GM21737 (cell line): Measurements from ENCODE around the gene LAMC1.
A peak's percentile ranks its signal among the peaks of the same experiment; 100 is the strongest.

Experiments used
- ATAC-seq: cut with Tn5 transposase; IDR thresholded peaks from one replicate; pipeline ENCODE4 v1.9.1; 2021; ENCODE audit warnings: mild to moderate bottlenecking, moderate library complexity; ENCODE audit not compliant: unreplicated experiment

LAMC1 gene

GRCh38 chr1:183023146-183023600 lies at the start of gene LAMC1:
Gene LAMC1, plus strand, starts transcription at chr1:183023420. Its CDS starts 297 bp downstream, at chr1:183023717.
- peak; percentile 29 for ATAC-seq

DNA sequence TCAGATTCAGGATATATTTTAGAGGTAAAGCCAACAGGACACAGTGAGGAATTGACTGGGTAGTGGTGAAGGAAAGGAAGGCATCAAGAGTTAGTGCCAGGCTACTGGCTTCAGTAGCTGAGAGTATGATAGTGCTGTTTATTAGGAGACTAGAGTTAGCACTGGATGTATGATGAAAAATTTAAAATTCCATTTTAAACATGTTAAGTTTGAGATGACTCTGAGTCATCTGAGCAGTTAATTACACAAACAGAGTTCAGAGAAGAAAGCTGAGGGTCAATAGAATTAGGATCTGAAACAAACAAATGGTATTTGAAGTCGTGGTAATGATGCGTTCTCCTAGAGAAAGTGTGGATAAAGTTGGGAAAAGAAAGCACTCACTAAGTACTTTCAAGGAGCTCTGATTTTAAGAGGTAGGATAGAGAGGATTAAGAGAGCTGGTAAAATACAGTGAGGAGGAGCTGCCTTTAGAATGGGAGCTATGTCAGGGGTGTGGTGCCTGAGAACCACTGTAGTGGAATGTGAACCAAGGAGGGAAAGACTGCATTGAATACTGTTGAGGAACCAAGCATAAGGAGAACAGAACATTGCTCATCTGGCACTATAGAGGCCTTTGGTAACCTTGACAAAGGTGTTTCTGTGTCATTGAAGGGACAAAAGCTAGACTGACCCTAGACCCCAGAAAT lies 48.6 kb upstream of the LAMC1 start:
- ATAC-seq: no peak

GRCh38 chr1:182977480-182977879 lies 45.7 kb upstream of the LAMC1 start:
- no peak for ATAC-seq

GRCh38 chr1:182978151-182978853 lies 44.9 kb upstream of the LAMC1 start:
- no peak for ATAC-seq

- no peak for ATAC-seq
Measured at GRCh38 chr1:182984138-182984537, 39.1 kb upstream of the LAMC1 start.

- no peak for ATAC-seq
Measured at GRCh38 chr1:182984621-182985020, 38.6 kb upstream of the LAMC1 start.

DNA sequence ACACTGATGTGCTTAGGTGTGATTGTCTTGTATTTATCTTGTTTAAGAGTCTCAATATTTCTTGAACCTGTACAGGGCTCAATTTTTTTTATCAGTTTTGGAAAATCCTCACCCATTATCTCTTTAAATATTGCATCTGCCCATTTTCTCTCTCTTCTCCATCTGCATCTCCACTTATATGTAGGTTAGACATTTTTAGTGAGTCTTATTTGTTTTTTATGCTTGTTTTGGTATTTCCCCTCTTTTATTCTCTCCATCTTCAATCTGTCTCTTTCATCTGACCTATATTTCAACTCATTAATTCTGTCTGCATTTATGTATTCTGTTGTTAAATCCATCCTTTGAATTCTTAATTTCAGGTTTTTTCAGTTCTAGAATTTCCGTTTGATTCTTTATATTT lies 37.3 kb upstream of the LAMC1 start:
- no peak for ATAC-seq

GRCh38 chr1:182990413-182991144 lies 32.6 kb upstream of the LAMC1 start:
- no peak for ATAC-seq

GRCh38 chr1:182993746-182994145 lies 29.5 kb upstream of the LAMC1 start:
- ATAC-seq: no peak

- ATAC-seq: no peak
Measured at GRCh38 chr1:182995894-182996293, 27.3 kb upstream of the LAMC1 start.

DNA sequence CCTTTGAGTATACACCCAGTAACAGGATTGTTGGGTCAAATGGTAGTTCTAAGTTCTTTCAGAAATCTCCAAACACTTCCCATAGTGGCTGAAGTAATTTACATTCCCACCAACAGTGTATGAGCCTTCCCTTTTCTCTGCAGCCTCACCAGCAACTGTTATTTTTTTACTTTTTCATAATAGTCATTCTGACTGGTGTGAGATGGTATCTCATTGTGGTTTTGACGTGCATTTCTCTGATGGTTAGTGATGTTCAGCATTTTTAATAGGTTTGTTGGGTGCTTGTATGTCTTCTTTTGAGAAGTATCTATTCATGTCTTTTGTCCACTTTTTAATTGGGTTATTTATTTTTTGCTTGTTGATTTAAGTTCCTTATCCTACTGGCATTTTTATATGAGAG lies 26.4 kb upstream of the LAMC1 start:
- ATAC-seq: no peak

DNA sequence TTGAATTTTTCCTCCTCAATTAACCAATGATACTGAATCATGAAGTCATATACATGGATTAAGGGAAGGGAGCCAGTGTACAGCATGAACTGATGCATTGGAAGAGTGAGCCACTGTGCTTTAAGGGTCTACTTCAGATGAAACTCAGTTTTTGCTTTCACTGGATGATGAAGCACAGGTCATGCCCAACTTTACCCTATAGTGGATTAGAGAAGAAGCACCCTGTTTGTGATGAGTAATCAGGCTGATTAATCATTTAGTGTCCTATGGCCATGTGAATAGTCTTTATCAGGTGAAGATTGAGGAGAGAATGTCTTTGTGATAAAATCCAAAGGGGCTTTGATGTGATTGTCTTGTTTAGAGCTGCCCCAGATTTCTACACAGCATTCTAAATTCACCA lies 24.7 kb upstream of the LAMC1 start:
- no peak for ATAC-seq

GRCh38 chr1:183000167-183000962 lies 22.9 kb upstream of the LAMC1 start:
- ATAC-seq: no peak

GRCh38 chr1:183002267-183002666 lies 21.0 kb upstream of the LAMC1 start:
- no peak for ATAC-seq

- no peak for ATAC-seq
Measured at GRCh38 chr1:183002797-183003196, 20.4 kb upstream of the LAMC1 start.

- ATAC-seq: no peak
Measured at GRCh38 chr1:183003203-183003602, 20.0 kb upstream of the LAMC1 start.

- no peak for ATAC-seq
Measured at GRCh38 chr1:183004141-183004540, 19.1 kb upstream of the LAMC1 start.

DNA sequence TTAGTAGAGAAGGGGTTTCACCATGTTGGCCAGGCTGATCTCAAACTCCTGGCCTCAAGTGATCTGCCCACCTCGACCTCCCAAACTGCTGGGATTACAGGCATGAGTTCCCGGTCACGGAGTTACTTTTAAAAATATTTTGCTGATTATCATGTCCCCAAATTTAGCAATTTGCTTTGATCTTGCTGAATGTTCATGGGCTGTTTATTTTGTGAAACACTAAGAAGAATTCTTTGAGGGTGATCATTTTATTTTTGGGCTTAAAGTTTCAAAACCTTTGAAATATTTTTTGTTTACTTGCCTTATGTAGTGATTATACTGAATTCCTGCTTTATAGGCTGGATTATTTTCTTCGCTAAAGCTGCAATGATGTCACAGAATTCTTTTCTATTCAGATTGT lies 11.4 kb upstream of the LAMC1 start:
- ATAC-seq: no peak

DNA sequence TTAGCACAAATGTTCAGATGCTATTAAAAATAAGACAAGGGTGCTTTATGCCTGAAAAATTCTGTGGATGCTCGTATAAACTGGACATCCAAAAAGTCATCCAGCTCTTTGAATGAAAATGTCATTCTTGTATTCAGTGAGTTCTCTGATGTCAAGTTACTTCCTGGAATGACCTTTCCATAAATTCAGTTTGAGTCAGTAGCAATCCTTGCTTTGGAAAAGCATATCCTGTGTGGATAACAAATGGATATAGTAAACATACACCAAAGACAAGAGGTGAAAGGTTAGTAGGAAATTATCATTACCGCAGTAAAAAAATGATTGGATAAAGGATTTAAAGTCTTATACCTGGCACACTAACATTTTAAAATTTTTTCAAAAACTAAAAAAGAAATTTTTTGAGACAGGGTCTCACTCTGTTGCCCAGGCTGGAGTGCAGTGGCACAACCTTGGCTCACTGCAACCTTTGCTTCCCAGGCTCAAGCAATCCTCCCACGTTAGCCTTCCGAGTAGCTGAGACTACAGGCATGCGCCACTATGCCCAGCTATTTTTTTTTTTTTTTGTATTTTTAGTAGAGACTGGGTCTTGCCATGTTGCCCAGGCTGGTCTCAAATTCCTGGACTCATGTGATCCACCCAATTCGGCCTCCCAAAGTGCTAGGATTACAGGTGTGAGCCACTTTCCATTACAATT lies 10.8 kb upstream of the LAMC1 start:
- no peak for ATAC-seq

DNA sequence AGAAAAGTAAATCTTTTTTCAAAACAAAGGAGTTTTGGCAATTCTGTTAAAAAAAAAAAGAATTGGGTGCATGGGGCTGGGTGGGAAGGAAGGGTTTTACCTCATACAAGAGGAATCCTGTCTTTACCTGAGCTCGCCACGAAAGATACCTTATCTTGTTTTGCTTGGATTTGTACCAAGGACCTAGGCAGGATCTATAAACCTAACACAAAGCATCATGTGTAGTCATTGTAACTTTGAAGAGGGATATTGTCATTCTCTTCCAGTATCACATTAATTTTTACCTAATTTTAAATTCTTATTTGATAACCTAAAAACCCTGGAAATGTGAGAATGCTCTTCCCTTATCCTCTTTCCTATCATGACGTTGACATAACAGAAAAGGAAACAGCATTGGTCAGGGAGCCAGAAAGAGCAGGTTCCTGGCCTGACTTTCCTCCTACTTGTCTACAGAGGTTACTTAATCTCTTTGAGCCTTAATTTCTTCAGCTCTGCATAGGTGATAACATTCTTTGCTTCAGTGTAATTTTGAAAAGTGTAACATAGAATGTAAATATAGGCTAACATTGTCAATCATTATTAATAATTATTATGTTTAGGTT lies 4.0 kb upstream of the LAMC1 start:
- ATAC-seq: no peak
